Lung (tissue), 13 donors: ENCODE measurements around the gene PFDN2. TPM values are rescaled to one million over a fixed set of nuclear protein-coding genes. Genes with fewer than 3 reads are reported as not detected.

Experiments used
- ATAC-seq: fragments of 200-7000 bp; cut with Tn5 transposase; one replicate; pipeline ENCODE4 v1.9.1; 2020; ENCODE audit warnings: moderate number of reproducible peaks; ENCODE audit not compliant: insufficient read depth, low FRiP score
- DNase-seq, 3 donors: peaks; one replicate each; pipeline ENCODE4 v3.0.0-alpha.2; 2013 to 2017
- H3K27ac ChIP-seq, 2 donors: one replicate each; pipeline ENCODE4 v1.5.1; 2013; ENCODE audit warnings: mild to moderate bottlenecking in 2 of 2, moderate library complexity in 2 of 2, control low read depth in 1 of 2, inconsistent platforms in 1 of 2, low read depth in 1 of 2, low read length in 1 of 2
- H3K27me3 ChIP-seq, 3 donors: one replicate each; pipeline ENCODE4 v1.5.1; 2013; ENCODE audit warnings: low read length in 2 of 3; ENCODE audit not compliant: control insufficient read depth in 3 of 3, insufficient read depth in 3 of 3
- H3K36me3 ChIP-seq, 4 donors: one replicate each; pipeline ENCODE4 v1.5.1; 2013; ENCODE audit warnings: low read length in 4 of 4, mild to moderate bottlenecking in 1 of 4, moderate library complexity in 1 of 4; ENCODE audit not compliant: control insufficient read depth in 4 of 4, insufficient read depth in 4 of 4
- H3K4me1 ChIP-seq, 5 donors: one replicate each; pipeline ENCODE4 v1.5.1; 2013; ENCODE audit warnings: low read length in 5 of 5, mild to moderate bottlenecking in 2 of 5, moderate library complexity in 1 of 5; ENCODE audit not compliant: control insufficient read depth in 5 of 5, insufficient read depth in 5 of 5
- H3K4me3 ChIP-seq: one replicate; pipeline ENCODE4 v1.5.1; 2013; ENCODE audit warnings: mild to moderate bottlenecking, control low read depth, moderate library complexity
- H3K9ac ChIP-seq, 2 donors: one replicate each; pipeline ENCODE4 v1.5.1; 2013; ENCODE audit warnings: low read length in 2 of 2, control low read depth in 1 of 2; ENCODE audit not compliant: insufficient read depth in 1 of 2
- H3K9me3 ChIP-seq, 4 donors: one replicate each; pipeline ENCODE4 v1.5.1; 2013; ENCODE audit warnings: low read length in 3 of 4, mild to moderate bottlenecking in 1 of 4, moderate library complexity in 1 of 4; ENCODE audit not compliant: control insufficient read depth in 4 of 4, insufficient read depth in 3 of 4
- CTCF ChIP-seq: IDR thresholded peaks from 2 replicates; pipeline ENCODE4 v1.5.1; 2012; ENCODE audit warnings: mild to moderate bottlenecking; ENCODE audit errors: control extremely low read depth, extremely low read depth
- WGBS, 2 donors: extraction: QIAGEN DNeasy Blood & Tissue Kit; methylation state at CpG; one replicate each; pipeline ENCODE4 v1.1.7; 2013; 5-methylcytosine and 5-hydroxymethylcytosine counted together
- polyA plus RNA-seq, 2 donors: library from polyadenylated mRNA; stranded (reverse); fragments of 200-250 nt; gene quantifications; one replicate each; pipeline ENCODE4 v1.2.1, GENCODE V29; 2013
- small RNA-seq: library from RNA; depleted of rRNA; stranded (forward); fragments of <200 nt; gene quantifications from one replicate; pipeline ENCODE3, GENCODE V24; 2014; ENCODE audit warnings: low replicate concordance
- total RNA-seq, 2 donors: library from RNA; depleted of rRNA in 1 of 2; stranded (reverse); fragments of >200 nt in 1 of 2; gene quantifications; one replicate each; pipeline ENCODE4 v1.2.1, GENCODE V29; 2014 to 2021
- donor health status: control.
- donor health status: control.
- donor health status: Bipolar disorder and iron deficiency.
- donor health status: healthy.
- donor health status: DM: yes; HTN: yes; CAD: no.

PFDN2 gene
- total and polyA plus RNA-seq, 4 donors: 21.5 to 324 (median 93.5) TPM

GRCh38 chr1:161052899-161053298 is 64.9 kb downstream of the PFDN2 start:
- no peak for ATAC-seq
- 82 to 84% methylated on average over 3 of the region's 3 CpGs for WGBS, 2 donors
- peaks cover 0 to 3% (median 0%) of the 10 kb centered on the region in 3 donors for H3K27me3 ChIP-seq
- H3K36me3 ChIP-seq: peaks cover 0 to 16% (median 0%) of the 10 kb centered on the region in 4 donors
- DNase-seq: no peak
- H3K4me1 ChIP-seq: no peaks in the 10 kb centered on the region
- H3K9me3 ChIP-seq: peaks cover 0 to 5% (median 0%) of the 10 kb centered on the region in 4 donors
- no peak overlapping the region for H3K9ac ChIP-seq
- H3K4me3 ChIP-seq: no peak overlapping the region
- no peak for TF ChIP-seq CTCF
- no peak overlapping the region for H3K27ac ChIP-seq

DNA sequence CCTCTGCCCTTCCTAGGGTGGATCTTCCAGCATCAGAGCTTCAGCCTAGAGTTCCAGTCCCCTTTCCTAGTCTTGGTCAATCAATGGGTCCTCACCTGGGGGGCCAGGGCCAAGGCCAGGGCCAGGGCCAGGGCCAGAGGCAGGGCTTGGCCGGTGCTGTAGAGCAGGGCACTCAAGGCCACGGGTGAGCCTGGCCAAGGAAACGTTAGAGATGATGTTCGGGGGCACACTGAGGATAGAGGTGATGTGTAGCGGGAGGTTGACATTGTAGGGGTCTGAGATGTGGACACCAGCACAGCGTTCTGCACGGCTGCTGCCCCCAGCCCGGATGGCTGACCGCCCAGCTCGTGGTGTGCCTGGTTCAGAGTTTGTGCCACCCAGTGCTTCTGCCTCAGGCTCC is 66.6 kb downstream of the PFDN2 start:
- WGBS, 2 donors: 95 to 97% methylated on average over 10 of the region's 10 CpGs
- DNase-seq: no peak
- H3K36me3 ChIP-seq: peaks cover 0 to 19% (median 0%) of the 10 kb centered on the region in 4 donors
- no peak for ATAC-seq
- peaks cover 0 to 3% (median 0%) of the 10 kb centered on the region in 5 donors for H3K4me1 ChIP-seq
- peaks cover 0 to 3% (median 0%) of the 10 kb centered on the region in 3 donors for H3K27me3 ChIP-seq
- H3K27ac ChIP-seq: no peak overlapping the region
- no peak overlapping the region for H3K4me3 ChIP-seq
- H3K9me3 ChIP-seq: peaks cover 0 to 9% (median 3%) of the 10 kb centered on the region in 4 donors
- TF ChIP-seq CTCF: no peak
- no peak overlapping the region for H3K9ac ChIP-seq

Small RNAs within 50 kb of the gene (small RNA-seq; reads per million reads assigned to genes)
- gene RF01225: not detected

Other genes with a start within 250 kb of the PFDN2 start
- 1 to 10 TPM; 1.6 to 3.3 TPM for gene ITLN1, start 232.9 kb downstream of the PFDN2 start, total RNA-seq
- gene ITLN1, start 232.9 kb downstream of the PFDN2 start, polyA plus RNA-seq: 100 to 1,000 TPM in 1 of 2 donors, under 1 TPM in 1; 0.86 to 110 TPM
- 10 to 100 TPM in 1 of 2 donors, 1 to 10 TPM in 1; 1.6 to 13.8 TPM for gene ITLN2, start 163.2 kb downstream of the PFDN2 start, total RNA-seq
- 10 to 100 TPM in 1 of 2 donors, 1 to 10 TPM in 1; 9.0 to 23.7 TPM for gene ITLN2, start 163.2 kb downstream of the PFDN2 start, polyA plus RNA-seq
- gene F11R, start 96.9 kb downstream of the PFDN2 start, total RNA-seq: 100 to 1,000 TPM; 174 to 201 TPM
- 100 to 1,000 TPM in 1 of 2 donors, 10 to 100 TPM in 1; 91.7 to 107 TPM for gene F11R, start 96.9 kb downstream of the PFDN2 start, polyA plus RNA-seq
- gene TSTD1, start 79.1 kb downstream of the PFDN2 start, total RNA-seq: 10 to 100 TPM; 43.2 to 67.9 TPM
- 100 to 1,000 TPM in 1 of 2 donors, 10 to 100 TPM in 1; 77.8 to 187 TPM for gene TSTD1, start 79.1 kb downstream of the PFDN2 start, polyA plus RNA-seq
- gene USF1, start 72.1 kb downstream of the PFDN2 start, total RNA-seq: 10 to 100 TPM; 67.5 to 70.0 TPM
- 10 to 100 TPM; 77.0 to 95.1 TPM for gene USF1, start 72.1 kb downstream of the PFDN2 start, polyA plus RNA-seq
- gene ARHGAP30, start 48.1 kb downstream of the PFDN2 start, total RNA-seq: 10 to 100 TPM; 10.5 to 49.5 TPM
- 10 to 100 TPM; 18.1 to 66.3 TPM for gene ARHGAP30, start 48.1 kb downstream of the PFDN2 start, polyA plus RNA-seq
- gene NECTIN4, start 28.5 kb downstream of the PFDN2 start, total RNA-seq: 10 to 100 TPM; 11.7 to 12.5 TPM
- 1 to 10 TPM; 6.2 to 8.1 TPM for gene NECTIN4, start 28.5 kb downstream of the PFDN2 start, polyA plus RNA-seq
- gene KLHDC9, start 19.7 kb downstream of the PFDN2 start, total RNA-seq: 10 to 100 TPM in 1 of 2 donors, 1 to 10 TPM in 1; 7.1 to 13.0 TPM
- gene KLHDC9, start 19.7 kb downstream of the PFDN2 start, polyA plus RNA-seq: 1 to 10 TPM; 5.8 to 8.6 TPM
- gene NIT1, start 68 bp upstream of the PFDN2 start, total RNA-seq: 10 to 100 TPM; 35.6 to 40.4 TPM
- gene NIT1, start 68 bp upstream of the PFDN2 start, polyA plus RNA-seq: 10 to 100 TPM; 26.9 to 40.3 TPM
- 10 to 100 TPM; 25.0 to 38.8 TPM for gene DEDD, start 14.6 kb upstream of the PFDN2 start, total RNA-seq
- 10 to 100 TPM; 19.4 to 36.8 TPM for gene DEDD, start 14.6 kb upstream of the PFDN2 start, polyA plus RNA-seq
- gene UFC1, start 35.9 kb upstream of the PFDN2 start, total RNA-seq: 100 to 1,000 TPM in 1 of 2 donors, 10 to 100 TPM in 1; 99.6 to 101 TPM
- 100 to 1,000 TPM; 122 to 149 TPM for gene UFC1, start 35.9 kb upstream of the PFDN2 start, polyA plus RNA-seq
- 10 to 100 TPM; 22.6 to 28.6 TPM for gene USP21, start 41.5 kb upstream of the PFDN2 start, total RNA-seq
- 10 to 100 TPM; 18.2 to 19.9 TPM for gene USP21, start 41.5 kb upstream of the PFDN2 start, polyA plus RNA-seq
- gene PPOX, start 48.4 kb upstream of the PFDN2 start, total RNA-seq: 10 to 100 TPM; 33.1 to 34.1 TPM
- gene PPOX, start 48.4 kb upstream of the PFDN2 start, polyA plus RNA-seq: 10 to 100 TPM; 14.8 to 33.0 TPM
- gene B4GALT3, start 59.5 kb upstream of the PFDN2 start, total RNA-seq: 10 to 100 TPM; 28.0 to 34.2 TPM
- 10 to 100 TPM; 25.7 to 34.6 TPM for gene B4GALT3, start 59.5 kb upstream of the PFDN2 start, polyA plus RNA-seq
- 10 to 100 TPM in 1 of 2 donors, 1 to 10 TPM in 1; 2.3 to 18.8 TPM for gene ADAMTS4, start 81.0 kb upstream of the PFDN2 start, total RNA-seq
- 10 to 100 TPM in 1 of 2 donors, 1 to 10 TPM in 1; 7.2 to 22.3 TPM for gene ADAMTS4, start 81.0 kb upstream of the PFDN2 start, polyA plus RNA-seq
- 100 to 1,000 TPM in 1 of 2 donors, 10 to 100 TPM in 1; 81.0 to 104 TPM for gene NDUFS2, start 84.3 kb upstream of the PFDN2 start, total RNA-seq
- gene NDUFS2, start 84.3 kb upstream of the PFDN2 start, polyA plus RNA-seq: 10 to 100 TPM; 40.2 to 95.2 TPM
- 100 to 1,000 TPM in 1 of 2 donors, 10 to 100 TPM in 1; 41.6 to 169 TPM for gene FCER1G, start 97.3 kb upstream of the PFDN2 start, total RNA-seq
- gene FCER1G, start 97.3 kb upstream of the PFDN2 start, polyA plus RNA-seq: 1,000 to 10,000 TPM in 1 of 2 donors, 100 to 1,000 TPM in 1; 275 to 1,998 TPM
- gene APOA2, start 105.6 kb upstream of the PFDN2 start, total RNA-seq: 1 to 10 TPM in 1 of 2 donors, not detected in 1; 2.3 TPM
- 1 to 10 TPM in 1 of 2 donors, not detected in 1; 1.4 TPM for gene APOA2, start 105.6 kb upstream of the PFDN2 start, polyA plus RNA-seq
- gene TOMM40L, start 108.0 kb upstream of the PFDN2 start, total RNA-seq: 10 to 100 TPM in 1 of 2 donors, 1 to 10 TPM in 1; 4.9 to 13.0 TPM
- 10 to 100 TPM in 1 of 2 donors, 1 to 10 TPM in 1; 6.8 to 11.1 TPM for gene TOMM40L, start 108.0 kb upstream of the PFDN2 start, polyA plus RNA-seq
- not detected for gene NR1I3, start 120.2 kb upstream of the PFDN2 start, total RNA-seq
- gene NR1I3, start 120.2 kb upstream of the PFDN2 start, polyA plus RNA-seq: under 1 TPM in 1 of 2 donors, not detected in 1; 0.17 TPM
- 1 to 10 TPM; 3.6 to 5.8 TPM for gene PCP4L1, start 140.7 kb upstream of the PFDN2 start, total RNA-seq
- gene PCP4L1, start 140.7 kb upstream of the PFDN2 start, polyA plus RNA-seq: 1 to 10 TPM; 6.9 to 9.3 TPM
- 1 to 10 TPM; 3.6 to 5.1 TPM for gene MPZ, start 191.9 kb upstream of the PFDN2 start, total RNA-seq
- 1 to 10 TPM; 2.0 to 3.7 TPM for gene MPZ, start 191.9 kb upstream of the PFDN2 start, polyA plus RNA-seq
- 100 to 1,000 TPM in 1 of 2 donors, 10 to 100 TPM in 1; 87.1 to 173 TPM for gene SDHC, start 196.3 kb upstream of the PFDN2 start, total RNA-seq
- 100 to 1,000 TPM in 1 of 2 donors, 10 to 100 TPM in 1; 52.5 to 204 TPM for gene SDHC, start 196.3 kb upstream of the PFDN2 start, polyA plus RNA-seq
- 10 to 100 TPM in 1 of 2 donors, 1 to 10 TPM in 1; 6.5 to 25.1 TPM for gene CFAP126, start 249.8 kb upstream of the PFDN2 start, total RNA-seq
- 10 to 100 TPM; 21.2 to 23.9 TPM for gene CFAP126, start 249.8 kb upstream of the PFDN2 start, polyA plus RNA-seq